Esophagus squamous epithelium (tissue), 4 donors: Measurements from ENCODE around the gene ADRA1B.

Source experiments
- POLR2A ChIP-seq, 4 donors: fragments of 450-650 bp; IDR thresholded peaks; one replicate each; pipeline ENCODE4 v1.6.1; 2017; ENCODE audit warnings: antibody characterized with exemption in 4 of 4, mild to moderate bottlenecking in 4 of 4, moderate library complexity in 3 of 4
- TF ChIP-seq, protein P1 (sequence below), 6 experiments: fragments of 450-650 bp in 4 of 6; fragments of 200-600 bp in 2 of 6; sonication (generic) in 2 of 6; IDR thresholded peaks; one replicate each; pipeline ENCODE4 v1.5.1; 2016 to 2019; ENCODE audit warnings: antibody characterized with exemption in 6 of 6, mild to moderate bottlenecking in 4 of 6, moderate library complexity in 4 of 6

DNA sequence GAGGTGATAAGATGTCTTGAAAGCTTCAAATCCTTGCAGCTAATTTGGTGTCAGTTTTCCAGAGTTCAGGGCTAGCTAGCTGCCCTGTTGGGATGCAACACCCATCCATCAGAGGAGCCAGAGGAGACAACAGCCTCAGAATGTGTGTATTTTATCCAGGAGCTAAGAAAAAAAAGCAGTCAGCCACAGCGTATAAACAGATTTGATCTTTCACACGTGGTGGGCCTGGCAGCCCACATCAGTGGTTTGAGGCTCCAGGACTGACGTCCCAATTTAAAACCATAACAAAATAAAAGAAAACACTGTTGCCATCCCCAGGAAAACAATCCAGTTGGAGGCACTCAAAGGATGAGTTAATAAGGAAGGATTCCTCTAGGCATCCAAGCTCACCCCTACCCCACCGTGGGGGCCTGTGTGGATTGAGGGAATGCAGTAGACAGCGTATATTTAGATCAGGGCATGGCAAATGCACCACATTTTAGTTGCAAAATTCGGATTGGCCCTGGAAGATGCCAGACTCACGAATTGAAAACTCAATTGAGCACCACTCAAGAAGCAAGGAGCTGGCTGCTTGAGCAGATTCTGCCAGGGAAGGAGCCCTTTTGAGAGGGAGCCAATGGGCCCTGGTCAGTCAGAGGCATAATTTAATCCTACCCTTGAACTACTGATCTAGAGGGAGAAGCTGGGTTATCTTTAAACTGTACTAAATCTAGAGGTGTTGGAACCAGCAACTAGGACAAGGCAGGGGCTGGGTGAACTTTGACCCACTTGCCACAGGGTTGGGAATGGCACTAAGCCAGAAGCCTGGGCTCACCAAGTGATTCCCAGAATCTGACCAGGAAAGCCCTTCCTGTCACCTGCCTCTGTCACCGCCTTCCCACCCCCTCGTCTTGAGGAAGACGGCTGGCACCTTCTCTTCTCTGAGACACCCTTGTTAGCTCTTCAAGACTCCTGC lies 17.5 kb downstream of the ADRA1B start:
- TF ChIP-seq, protein P1, sequence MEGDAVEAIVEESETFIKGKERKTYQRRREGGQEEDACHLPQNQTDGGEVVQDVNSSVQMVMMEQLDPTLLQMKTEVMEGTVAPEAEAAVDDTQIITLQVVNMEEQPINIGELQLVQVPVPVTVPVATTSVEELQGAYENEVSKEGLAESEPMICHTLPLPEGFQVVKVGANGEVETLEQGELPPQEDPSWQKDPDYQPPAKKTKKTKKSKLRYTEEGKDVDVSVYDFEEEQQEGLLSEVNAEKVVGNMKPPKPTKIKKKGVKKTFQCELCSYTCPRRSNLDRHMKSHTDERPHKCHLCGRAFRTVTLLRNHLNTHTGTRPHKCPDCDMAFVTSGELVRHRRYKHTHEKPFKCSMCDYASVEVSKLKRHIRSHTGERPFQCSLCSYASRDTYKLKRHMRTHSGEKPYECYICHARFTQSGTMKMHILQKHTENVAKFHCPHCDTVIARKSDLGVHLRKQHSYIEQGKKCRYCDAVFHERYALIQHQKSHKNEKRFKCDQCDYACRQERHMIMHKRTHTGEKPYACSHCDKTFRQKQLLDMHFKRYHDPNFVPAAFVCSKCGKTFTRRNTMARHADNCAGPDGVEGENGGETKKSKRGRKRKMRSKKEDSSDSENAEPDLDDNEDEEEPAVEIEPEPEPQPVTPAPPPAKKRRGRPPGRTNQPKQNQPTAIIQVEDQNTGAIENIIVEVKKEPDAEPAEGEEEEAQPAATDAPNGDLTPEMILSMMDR (IDR thresholded peaks at IDR 0.05): no peak
- TF ChIP-seq POLR2A (IDR thresholded peaks at IDR 0.05): no peak
